Transverse colon (tissue), 4 donors: Measurements from ENCODE around the gene SERINC3.

Experiments
- EP300 ChIP-seq: sonication (generic); formaldehyde crosslinking; IDR thresholded peaks from one replicate; pipeline ENCODE4 v1.6.1; 2017; ENCODE audit warnings: antibody characterized with exemption, low read depth
- POLR2A ChIP-seq: fragments of 450-650 bp; IDR thresholded peaks from one replicate; pipeline ENCODE4 v1.6.1; 2016; ENCODE audit warnings: antibody characterized with exemption, mild to moderate bottlenecking, moderate library complexity
- POLR2AphosphoS5 ChIP-seq, 3 donors: sonication (generic); formaldehyde crosslinking; IDR thresholded peaks; one replicate each; pipeline ENCODE4 v1.6.1; 2016; ENCODE audit warnings: antibody characterized with exemption in 3 of 3
- TF ChIP-seq, protein P1 (sequence below), 5 experiments: fragments of 200-600 bp in 3 of 5; fragments of 450-650 bp in 2 of 5; sonication (generic) in 3 of 5; IDR thresholded peaks; 1 replicate in 2 of 5; 2 replicates in 3 of 5; pipeline ENCODE4 v1.5.1; 2016 to 2017; ENCODE audit warnings: antibody characterized with exemption in 5 of 5, inconsistent platforms in 3 of 5, mild to moderate bottlenecking in 2 of 5, moderate library complexity in 1 of 5

DNA sequence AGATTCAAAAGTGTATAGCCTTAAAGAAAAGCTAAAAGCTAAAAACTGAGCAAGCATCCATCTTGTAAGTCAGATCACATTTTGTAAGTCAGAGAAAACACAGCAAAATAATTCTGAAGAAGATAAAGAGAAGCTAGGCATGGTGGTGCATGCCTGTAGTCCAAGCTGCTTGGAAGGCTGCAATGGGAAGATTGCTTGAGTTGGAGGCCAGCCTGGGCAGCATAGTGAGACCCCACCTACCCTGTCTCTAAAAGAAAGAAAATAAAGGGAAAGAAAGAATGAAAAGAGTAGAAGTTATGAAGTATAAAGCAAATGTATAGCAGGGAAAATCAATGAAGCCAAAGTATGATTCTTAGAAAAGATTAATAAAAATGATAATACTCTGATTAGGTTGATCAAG, 40.0 kb upstream of the SERINC3 start:
- no peak for TF ChIP-seq POLR2A
- TF ChIP-seq, protein P1, sequence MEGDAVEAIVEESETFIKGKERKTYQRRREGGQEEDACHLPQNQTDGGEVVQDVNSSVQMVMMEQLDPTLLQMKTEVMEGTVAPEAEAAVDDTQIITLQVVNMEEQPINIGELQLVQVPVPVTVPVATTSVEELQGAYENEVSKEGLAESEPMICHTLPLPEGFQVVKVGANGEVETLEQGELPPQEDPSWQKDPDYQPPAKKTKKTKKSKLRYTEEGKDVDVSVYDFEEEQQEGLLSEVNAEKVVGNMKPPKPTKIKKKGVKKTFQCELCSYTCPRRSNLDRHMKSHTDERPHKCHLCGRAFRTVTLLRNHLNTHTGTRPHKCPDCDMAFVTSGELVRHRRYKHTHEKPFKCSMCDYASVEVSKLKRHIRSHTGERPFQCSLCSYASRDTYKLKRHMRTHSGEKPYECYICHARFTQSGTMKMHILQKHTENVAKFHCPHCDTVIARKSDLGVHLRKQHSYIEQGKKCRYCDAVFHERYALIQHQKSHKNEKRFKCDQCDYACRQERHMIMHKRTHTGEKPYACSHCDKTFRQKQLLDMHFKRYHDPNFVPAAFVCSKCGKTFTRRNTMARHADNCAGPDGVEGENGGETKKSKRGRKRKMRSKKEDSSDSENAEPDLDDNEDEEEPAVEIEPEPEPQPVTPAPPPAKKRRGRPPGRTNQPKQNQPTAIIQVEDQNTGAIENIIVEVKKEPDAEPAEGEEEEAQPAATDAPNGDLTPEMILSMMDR (IDR thresholded peaks at IDR 0.05): no peak
- TF ChIP-seq POLR2AphosphoS5 (IDR thresholded peaks at IDR 0.05): no peak
- no peak for TF ChIP-seq EP300
